HG02759 (cell line): ENCODE results near the gene PLEKHM3.
A peak's percentile ranks its signal among the peaks of the same experiment; 100 is the strongest.

Source experiments
- ATAC-seq: cut with Tn5 transposase; IDR thresholded peaks from one replicate; pipeline ENCODE4 v1.9.1; 2021; ENCODE audit warnings: mild to moderate bottlenecking, moderate library complexity; ENCODE audit not compliant: unreplicated experiment

PLEKHM3 gene, protein sequence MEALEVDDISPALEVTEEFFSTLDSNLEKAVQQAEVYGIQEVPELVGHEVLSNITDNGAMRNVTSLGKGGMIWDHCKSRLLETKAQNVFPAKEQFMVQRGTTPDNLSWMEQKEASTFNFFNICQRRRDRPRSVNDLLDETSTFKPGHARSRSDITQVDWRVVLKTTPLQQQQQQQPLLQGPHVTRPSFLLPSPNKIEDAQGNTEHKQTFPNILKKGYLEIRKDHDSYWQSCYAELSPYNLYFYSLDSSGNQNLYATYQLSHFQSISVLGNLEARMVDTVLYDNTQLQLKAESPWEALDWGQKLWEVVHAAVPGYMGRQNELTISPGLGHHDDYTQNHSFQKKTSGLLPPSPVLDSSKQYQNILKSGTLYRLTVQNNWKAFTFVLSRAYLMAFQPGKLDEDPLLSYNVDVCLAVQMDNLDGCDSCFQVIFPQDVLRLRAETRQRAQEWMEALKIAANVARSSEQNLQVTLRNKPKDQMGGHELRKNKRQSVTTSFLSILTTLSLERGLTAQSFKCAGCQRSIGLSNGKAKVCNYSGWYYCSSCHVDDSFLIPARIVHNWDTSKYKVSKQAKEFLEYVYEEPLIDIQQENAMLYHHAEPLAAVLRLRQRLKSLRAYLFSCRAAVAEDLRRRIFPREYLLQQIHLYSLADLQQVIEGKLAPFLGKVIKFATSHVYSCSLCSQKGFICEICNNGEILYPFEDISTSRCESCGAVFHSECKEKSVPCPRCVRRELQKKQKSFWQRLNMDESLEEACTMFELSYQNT

DNA sequence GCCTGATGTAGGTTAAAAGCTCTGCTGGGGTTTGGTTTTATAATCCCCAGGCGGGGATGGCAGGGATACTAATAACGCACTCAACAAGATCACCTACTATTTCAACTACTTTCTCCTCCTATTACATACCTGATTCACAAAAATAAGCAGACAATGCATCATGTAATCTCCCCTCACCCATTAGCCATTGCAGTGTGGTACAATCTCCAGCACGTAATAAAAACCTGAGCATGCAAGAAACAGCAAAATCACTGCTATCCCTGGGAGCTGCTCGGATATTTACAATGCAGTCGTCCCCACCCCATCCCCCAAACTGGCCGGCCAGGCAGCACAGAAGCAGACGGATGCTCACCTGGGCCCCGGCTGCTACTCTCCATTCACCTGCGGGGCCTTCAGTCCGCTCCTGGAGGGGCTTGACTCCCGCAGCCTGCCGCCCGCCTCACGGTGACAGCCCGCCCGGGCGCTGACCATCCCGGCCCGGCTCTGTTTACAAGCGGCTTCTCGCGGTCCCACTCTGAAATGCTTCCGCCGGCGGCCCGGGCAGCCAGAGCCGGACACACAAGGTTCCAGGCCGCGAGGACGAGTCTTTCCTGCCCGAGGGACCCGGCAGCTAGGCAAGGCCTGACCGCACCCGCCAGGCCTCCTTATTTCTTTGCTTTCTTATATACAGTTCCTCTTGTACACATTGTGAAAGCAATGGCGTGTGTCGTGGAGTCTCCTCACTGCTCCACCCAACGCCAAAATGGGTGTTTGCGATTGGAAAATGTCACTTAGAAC, at the start of gene PLEKHM3:
TSS of gene PLEKHM3 (minus strand) at position 491 of the 777 bp plus-strand sequence. CDS start 23,888 bp downstream, outside the sequence.
- peak; percentile 96 for ATAC-seq

DNA sequence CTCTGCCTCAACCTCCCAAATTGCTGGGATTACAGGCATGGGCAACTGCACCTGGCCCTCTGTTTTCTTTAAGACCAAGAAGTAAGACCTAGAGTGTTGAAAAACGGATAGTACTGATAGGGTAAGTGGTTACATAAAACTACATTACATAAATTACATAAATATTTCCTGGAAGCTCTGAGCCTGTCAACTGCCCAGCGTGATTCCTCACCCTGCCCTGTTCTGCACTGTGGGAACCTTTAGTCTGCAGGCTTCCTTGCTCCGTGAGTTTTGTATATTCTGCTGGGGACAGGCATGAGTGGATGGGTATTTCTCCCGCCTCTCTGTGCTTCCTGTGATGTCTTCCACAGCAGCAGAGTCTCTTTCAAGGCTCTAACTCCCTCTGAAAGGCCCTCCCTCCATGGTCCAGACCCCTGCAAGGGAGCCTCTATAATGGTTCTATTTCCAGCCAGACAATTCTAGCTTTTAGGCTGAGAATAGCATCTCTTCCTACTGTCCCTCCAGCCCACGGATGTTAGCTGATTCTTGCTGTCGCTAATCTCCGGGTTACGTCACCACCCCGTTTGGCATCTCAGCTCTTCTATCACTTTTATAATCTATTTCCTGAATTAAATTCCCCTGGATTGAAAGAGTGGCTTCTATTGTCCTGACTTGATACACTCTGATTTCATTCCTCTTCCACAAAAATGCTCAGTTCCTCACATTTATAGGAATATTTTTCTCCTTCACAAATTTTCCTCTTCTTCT, 49.5 kb upstream of the PLEKHM3 start:
- no peak for ATAC-seq

GRCh38 chr2:208072250-208072892, 47.0 kb upstream of the PLEKHM3 start:
- ATAC-seq = peak; percentile 91

DNA sequence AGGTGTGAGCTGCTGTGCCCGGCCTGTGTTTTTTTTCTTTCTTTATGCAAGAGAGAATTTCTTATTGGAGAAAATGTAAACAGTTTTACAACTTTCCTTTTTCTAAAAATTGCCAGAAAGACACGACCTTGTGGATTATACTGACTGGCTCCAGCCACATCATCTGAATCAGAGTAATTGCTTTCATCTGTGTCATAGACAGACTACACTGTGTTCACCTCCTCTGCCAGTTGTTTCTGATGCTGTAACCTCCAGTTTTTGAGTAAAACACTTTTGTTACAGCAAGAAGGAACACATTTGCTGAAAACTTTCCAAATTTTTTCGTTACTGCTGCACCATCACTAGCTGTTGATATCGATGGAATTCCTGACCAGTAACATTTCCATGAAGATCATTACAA, 43.9 kb upstream of the PLEKHM3 start:
- no peak for ATAC-seq

- no peak for ATAC-seq
Observed at GRCh38 chr2:208066016-208066415, 40.7 kb upstream of the PLEKHM3 start.

- ATAC-seq = no peak
Observed at GRCh38 chr2:208065476-208065875, 40.1 kb upstream of the PLEKHM3 start.

GRCh38 chr2:208064220-208064961, 39.1 kb upstream of the PLEKHM3 start:
- peak; percentile 97 for ATAC-seq

- no peak for ATAC-seq
Observed at GRCh38 chr2:208062961-208063360, 37.6 kb upstream of the PLEKHM3 start.

- no peak for ATAC-seq
Observed at GRCh38 chr2:208062113-208062512, 36.8 kb upstream of the PLEKHM3 start.

- no peak for ATAC-seq
Observed at GRCh38 chr2:208057108-208057507, 31.8 kb upstream of the PLEKHM3 start.

- no peak for ATAC-seq
Observed at GRCh38 chr2:208049441-208049840, 24.1 kb upstream of the PLEKHM3 start.

- ATAC-seq = no peak
Observed at GRCh38 chr2:208049006-208049405, 23.7 kb upstream of the PLEKHM3 start.

DNA sequence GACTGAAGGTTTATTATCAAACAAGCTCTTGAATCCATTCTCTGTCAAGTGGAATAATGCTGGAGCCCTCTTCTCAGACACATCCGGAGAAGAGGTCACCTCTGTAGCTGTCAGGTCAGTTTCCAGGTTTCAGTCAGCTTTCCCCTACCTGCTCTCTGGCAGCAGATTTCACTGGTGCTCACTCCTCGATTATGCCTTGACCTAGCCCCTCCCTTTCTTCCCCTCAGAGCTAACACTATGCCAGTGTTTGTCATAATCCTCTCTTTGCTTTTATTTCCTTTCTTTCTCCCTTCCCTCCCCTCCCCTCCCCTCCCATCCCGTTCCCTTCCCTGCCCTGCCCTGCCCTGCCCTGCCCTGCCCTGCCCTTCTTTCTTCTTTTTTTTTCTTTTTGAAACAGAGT, 22.5 kb upstream of the PLEKHM3 start:
- no peak for ATAC-seq

GRCh38 chr2:208046686-208047085, 21.4 kb upstream of the PLEKHM3 start:
- no peak for ATAC-seq

DNA sequence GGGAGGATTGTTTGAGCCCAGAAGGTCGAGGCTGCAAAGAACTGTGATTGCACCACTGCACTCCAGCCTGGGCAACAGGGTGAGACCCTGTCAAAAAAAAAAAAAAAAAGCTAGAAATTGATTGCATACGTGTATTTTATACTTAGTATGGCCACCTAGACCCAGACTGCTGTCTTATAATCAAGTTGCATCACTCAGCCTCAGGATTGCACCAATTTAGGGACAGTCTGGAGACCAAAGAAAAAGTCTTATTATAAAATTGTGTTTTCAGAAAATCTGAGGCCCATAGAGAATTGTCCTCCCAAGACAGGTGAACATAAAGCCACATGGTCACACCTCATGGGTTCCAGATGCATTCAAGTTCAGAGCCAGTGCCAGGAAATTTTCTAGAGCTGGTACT, 17.1 kb upstream of the PLEKHM3 start:
- no peak for ATAC-seq

- no peak for ATAC-seq
Observed at GRCh38 chr2:208042041-208042440, 16.7 kb upstream of the PLEKHM3 start.

DNA sequence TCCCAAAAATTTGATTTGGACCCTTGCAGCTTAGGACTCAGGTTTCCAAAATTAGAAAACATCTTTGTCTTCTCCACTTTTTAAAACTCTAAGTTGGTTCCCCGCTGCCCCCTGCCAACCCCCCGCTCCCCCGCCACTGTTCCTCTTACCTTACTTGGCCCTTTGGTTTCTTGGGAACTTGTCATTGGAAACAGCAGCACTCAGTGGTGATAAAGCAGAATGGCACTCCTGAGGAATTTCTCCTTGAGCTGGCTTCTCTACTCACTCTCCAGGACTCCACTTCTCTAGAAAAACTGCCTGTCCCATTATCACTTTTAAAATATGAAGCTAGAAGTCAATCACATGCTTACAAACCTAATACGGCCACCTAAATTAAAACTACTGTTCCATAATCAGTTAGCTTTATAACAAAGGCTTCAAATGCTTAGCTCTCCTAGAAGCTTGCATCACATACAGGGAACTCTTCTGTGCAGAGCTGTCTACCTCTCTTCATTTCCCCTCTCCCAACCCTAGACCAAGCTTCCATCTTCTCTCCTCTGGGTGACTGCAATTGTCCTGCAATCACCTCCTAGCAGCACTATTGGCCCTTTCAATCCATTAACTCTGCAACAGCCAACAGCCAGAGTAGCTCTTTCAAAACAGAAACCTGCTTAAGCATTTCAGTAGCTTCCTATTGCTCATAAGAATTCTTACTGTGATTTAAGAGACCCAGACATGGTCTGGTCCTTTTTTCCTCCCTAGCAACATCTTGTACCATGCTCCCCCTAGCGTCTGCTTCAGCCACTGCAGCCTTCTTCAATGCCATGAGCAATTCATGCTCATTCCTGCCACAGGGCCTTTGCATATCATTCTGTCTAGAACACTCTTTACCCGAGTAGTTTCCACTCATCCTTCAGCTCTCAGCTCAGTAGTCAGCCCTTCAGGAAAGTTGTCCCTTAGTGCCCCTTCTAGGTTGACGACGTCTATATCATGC, 15.2 kb upstream of the PLEKHM3 start:
- ATAC-seq = peak; percentile 83

DNA sequence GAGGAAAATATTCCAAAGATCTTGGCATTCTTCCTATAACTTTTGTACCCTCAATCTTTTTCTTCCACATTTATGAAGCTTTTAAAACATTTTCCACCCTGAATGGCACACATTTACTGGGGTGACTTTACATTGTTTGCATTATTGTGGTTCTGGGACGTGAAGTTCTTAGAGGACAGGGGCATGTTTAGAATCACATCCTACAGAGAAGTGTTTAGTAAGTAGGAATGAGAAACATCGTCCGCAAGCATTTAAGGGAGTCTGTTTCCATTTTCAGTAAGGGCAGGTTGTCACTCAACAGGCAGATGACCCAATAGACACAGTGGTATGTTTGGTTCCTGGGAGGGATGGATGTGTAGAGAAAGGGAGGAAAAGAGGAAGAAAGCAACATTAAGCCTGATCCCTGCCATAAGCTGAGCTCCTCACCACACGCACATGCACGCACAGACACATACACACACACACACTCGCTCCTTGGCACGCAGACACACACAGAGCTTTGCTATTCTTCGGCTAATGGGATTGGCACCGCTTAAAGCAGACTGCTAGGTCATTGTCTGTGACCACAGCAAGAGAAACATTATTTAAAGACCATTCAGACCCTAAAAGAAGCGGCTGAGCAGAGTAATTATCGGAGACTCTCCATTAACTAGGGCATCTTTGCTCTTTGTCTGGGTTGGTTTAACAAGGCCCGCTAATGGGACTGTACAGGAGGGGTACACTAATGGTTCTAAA, 14.2 kb upstream of the PLEKHM3 start:
- ATAC-seq = no peak
